ENCODE data around the gene PIGR.

The PIGR gene

DNA sequence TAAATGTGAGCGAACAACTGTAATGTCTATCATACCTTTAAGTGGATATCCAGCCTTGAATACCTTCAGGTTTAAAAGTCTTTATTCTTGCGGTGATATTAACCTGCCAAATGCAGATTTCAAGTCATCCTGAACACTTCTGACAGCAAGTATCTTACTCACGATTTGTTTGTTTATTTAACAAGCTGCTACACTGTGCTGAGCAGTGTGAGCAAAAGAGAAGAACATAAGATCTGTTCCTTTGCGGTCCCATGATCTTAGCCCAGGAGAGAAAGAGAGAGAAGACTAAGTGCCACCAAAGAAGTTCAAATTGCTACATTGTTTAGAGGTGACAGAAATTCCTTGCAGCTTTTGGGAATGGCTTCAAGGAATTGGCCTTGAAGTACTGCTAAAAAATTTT lies 58.6 kb downstream of the PIGR start:
- DNase-seq, result no peak

DNA sequence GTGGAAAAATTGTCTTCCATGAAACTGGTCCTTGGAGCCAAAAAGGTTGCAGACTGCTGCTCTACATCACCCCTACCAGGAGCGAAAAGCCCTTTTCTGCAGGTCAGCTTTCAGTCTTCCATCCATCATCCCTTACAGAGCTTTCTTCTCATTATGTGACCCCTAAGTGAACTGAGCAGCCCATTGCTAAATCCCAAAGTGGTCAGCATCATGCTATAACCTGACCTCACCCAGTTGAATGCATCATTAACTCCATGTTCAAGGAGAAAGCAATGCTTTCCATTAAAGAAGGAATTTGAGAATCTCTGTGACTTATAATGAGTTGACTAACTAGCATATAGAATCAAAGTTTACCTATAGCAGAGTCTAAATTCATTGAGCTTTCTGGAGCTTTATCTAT lies 59.4 kb downstream of the PIGR start:
- DNase-seq, result no peak

GRCh38 chr1:206885341-206886060 lies 60.8 kb downstream of the PIGR start:
- DNase-seq, result no peak

- no peak for DNase-seq
Observed at GRCh38 chr1:206883876-206884275, 62.4 kb downstream of the PIGR start.

DNA sequence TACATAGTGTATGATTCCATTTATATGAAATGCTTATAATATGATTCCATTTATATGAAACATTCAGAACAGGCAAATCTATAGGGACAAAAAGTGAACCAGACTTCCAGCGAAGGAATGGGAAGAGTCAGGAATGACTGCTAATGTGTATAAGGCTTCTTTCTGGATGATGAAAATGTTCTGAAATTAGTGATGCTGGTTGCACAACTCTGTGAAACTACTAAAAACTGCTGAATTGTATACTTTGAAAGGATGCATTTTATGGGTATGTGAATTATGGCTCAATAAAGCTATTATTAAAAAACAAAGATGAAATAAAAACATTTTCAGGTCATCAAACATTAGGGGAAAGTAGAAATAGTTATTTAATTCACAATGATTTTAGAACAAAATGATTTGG lies 63.1 kb downstream of the PIGR start:
- DNase-seq, result no peak

GRCh38 chr1:206882555-206882954 lies 63.7 kb downstream of the PIGR start:
- DNase-seq, result no peak

GRCh38 chr1:206880314-206880713 lies 66.0 kb downstream of the PIGR start:
- no peak for DNase-seq

Measured in stimulated activated CD4-positive, alpha-beta T cell treated with anti-CD3 and anti-CD28 coated beads, Interleukin-2, amount 100 ng/mL, for 48 hours (primary cell).